Panc1 (cell line): ENCODE data around the gene FIP1L1. TPM values are rescaled to one million over a fixed set of nuclear protein-coding genes. Genes with fewer than 3 reads are reported as not detected.

Experiments
- ATAC-seq: fragments of 200-7000 bp; cut with Tn5 transposase; 2 replicates; pipeline ENCODE4 v1.9.1; 2020; ENCODE audit warnings: mild to moderate bottlenecking, moderate library complexity
- BruUV-seq: library from RNA; stranded (reverse); fragments of 400-500 nt; replicated peaks from 2 replicates; lab custom pipeline; 2021; lab: Mats Ljungman, UMichigan
- CTCF ChIA-PET: fragments of 300-600 bp; sonication (Branson Sonifier 250); formaldehyde crosslinking; loops from one replicate; lab custom pipeline; 2022; ENCODE audit warnings: antibody characterized with exemption; lab: Charles Lee
- POLR2A ChIA-PET: fragments of 300-600 bp; sonication (Branson Sonifier 250); formaldehyde crosslinking; loops from one replicate; lab custom pipeline; 2022; ENCODE audit warnings: antibody characterized with exemption; lab: Charles Lee
- DNase-seq: peaks from one replicate; pipeline ENCODE4 v3.0.0-alpha.2; 2010; ENCODE audit warnings: low read depth, low spot score
- H3K27ac ChIP-seq: 2 replicates; pipeline ENCODE4 v1.5.1; 2011; ENCODE audit warnings: mild to moderate bottlenecking, low read length, inconsistent platforms
- H3K27me3 ChIP-seq: fragments of 200-500 bp; sonication (Bioruptor generic); 2 replicates; pipeline ENCODE4 v1.6.0; 2014; ENCODE audit warnings: low read length, inconsistent platforms; ENCODE audit not compliant: control insufficient read depth, insufficient read depth
- H3K36me3 ChIP-seq: fragments of 200-500 bp; sonication (Bioruptor generic); 2 replicates; pipeline ENCODE4 v1.5.1; 2014; ENCODE audit warnings: inconsistent platforms, mild to moderate bottlenecking, low read length, moderate library complexity; ENCODE audit not compliant: control insufficient read depth, insufficient read depth
- H3K4me1 ChIP-seq: 2 replicates; pipeline ENCODE4 v1.5.1; 2011; ENCODE audit warnings: inconsistent platforms, mild to moderate bottlenecking, low read length, moderate library complexity; ENCODE audit not compliant: control insufficient read depth, insufficient read depth
- H3K4me3 ChIP-seq, 2 experiments: 2 replicates each; pipeline ENCODE4 v1.5.1; 2011 to 2012; ENCODE audit warnings: low read depth in 2 of 2, low read length in 2 of 2, mild to moderate bottlenecking in 2 of 2, inconsistent platforms in 1 of 2, moderate library complexity in 1 of 2
- H3K9me3 ChIP-seq: fragments of 200-500 bp; sonication (Bioruptor generic); 2 replicates; pipeline ENCODE4 v1.5.1; 2014; ENCODE audit warnings: low read depth, mild to moderate bottlenecking, inconsistent platforms, low read length, moderate library complexity; ENCODE audit not compliant: control insufficient read depth, insufficient read depth
- POLR2AphosphoS5 ChIP-seq: IDR thresholded peaks from 2 replicates; pipeline ENCODE4 v1.6.1; 2012; ENCODE audit warnings: mild to moderate bottlenecking, low read depth, low read length, moderate library complexity
- SIN3A ChIP-seq: IDR thresholded peaks from 2 replicates; pipeline ENCODE4 v1.6.1; 2012; ENCODE audit warnings: low read depth, mild to moderate bottlenecking, low read length, moderate library complexity, borderline replicate concordance; ENCODE audit not compliant: insufficient read depth
- TCF7L2 ChIP-seq: IDR thresholded peaks from 2 replicates; pipeline ENCODE4 v1.6.1; 2011; ENCODE audit warnings: mild to moderate bottlenecking, low read depth, low read length, inconsistent platforms
- in situ Hi-C: cut with HindIII; loops from 2 replicates; pipeline ENCODE4 v1.10.0; 2016; ENCODE audit warnings: low sequenced_read_pairs, low pct_unique_long_range_greater_than_20kb
- intact Hi-C: fragments of 100-400 bp; cut with micrococcal nuclease; formaldehyde crosslinking; loops from one replicate; pipeline ENCODE4 v1.10.0; 2022; ENCODE audit not compliant: unreplicated experiment
- total RNA-seq: library from RNA; stranded (reverse); gene quantifications from one replicate; pipeline ENCODE4 v1.2.1, GENCODE V29; 2021; ENCODE audit not compliant: unreplicated experiment
- TF ChIP-seq, protein P1 (sequence below), 2 experiments: IDR thresholded peaks; 2 replicates each; pipeline ENCODE4 v1.6.1; 2011 to 2012; ENCODE audit warnings: low read depth in 2 of 2, control low read depth in 1 of 2, low read length in 1 of 2, mild to moderate bottlenecking in 1 of 2, moderate library complexity in 1 of 2; ENCODE audit not compliant: insufficient read depth in 1 of 2
- TF ChIP-seq, protein P2 (sequence below): fragments of 450-650 bp; IDR thresholded peaks from 2 replicates; pipeline ENCODE4 v1.5.1; 2017; ENCODE audit warnings: mild to moderate bottlenecking

FIP1L1 gene
- total RNA-seq, 1 experiment from 2014 or later: 35.5 TPM

DNA sequence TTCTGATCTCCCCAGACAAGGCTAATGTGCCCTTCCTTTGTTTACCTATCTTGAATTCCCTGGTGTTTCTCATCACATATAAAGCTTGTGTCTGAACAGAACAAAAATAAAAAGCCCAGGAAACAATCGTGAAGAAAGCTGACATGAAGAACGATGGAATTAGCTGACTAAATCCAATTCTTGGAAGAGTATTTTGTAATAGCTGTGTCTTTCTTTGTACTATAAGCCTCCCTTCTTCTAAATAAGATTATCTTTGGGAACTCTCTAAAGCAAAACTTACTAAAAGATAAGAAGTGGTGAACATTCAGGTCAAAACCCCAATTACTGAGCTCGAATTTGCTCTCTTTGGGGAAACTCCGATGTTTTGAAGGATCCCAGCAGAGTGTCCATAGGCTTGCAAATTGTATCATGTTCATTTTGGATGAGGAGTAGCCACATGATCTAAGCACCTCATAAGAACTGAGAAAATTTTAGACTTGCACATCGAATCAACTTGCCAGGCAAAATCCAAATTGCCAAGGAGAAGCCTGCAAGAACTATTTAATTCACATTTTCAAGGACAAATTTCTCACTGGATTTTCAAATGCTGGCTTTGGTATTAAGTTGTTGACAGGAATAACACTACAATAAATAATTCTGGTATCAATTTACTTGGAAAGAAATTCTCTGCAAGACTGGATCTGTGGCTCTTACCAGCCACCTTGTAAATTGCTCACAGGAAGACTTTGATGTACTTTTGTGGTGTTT is 107.6 kb downstream of the FIP1L1 start:
- CTCF ChIA-PET: no interaction called here
- no peaks in the 10 kb centered on the region for H3K9me3 ChIP-seq
- no peak overlapping the region for H3K27ac ChIP-seq
- no peaks in the 10 kb centered on the region for H3K27me3 ChIP-seq
- H3K36me3 ChIP-seq: no peaks in the 10 kb centered on the region
- POLR2A ChIA-PET: no interaction called here
- TF ChIP-seq, protein P1, sequence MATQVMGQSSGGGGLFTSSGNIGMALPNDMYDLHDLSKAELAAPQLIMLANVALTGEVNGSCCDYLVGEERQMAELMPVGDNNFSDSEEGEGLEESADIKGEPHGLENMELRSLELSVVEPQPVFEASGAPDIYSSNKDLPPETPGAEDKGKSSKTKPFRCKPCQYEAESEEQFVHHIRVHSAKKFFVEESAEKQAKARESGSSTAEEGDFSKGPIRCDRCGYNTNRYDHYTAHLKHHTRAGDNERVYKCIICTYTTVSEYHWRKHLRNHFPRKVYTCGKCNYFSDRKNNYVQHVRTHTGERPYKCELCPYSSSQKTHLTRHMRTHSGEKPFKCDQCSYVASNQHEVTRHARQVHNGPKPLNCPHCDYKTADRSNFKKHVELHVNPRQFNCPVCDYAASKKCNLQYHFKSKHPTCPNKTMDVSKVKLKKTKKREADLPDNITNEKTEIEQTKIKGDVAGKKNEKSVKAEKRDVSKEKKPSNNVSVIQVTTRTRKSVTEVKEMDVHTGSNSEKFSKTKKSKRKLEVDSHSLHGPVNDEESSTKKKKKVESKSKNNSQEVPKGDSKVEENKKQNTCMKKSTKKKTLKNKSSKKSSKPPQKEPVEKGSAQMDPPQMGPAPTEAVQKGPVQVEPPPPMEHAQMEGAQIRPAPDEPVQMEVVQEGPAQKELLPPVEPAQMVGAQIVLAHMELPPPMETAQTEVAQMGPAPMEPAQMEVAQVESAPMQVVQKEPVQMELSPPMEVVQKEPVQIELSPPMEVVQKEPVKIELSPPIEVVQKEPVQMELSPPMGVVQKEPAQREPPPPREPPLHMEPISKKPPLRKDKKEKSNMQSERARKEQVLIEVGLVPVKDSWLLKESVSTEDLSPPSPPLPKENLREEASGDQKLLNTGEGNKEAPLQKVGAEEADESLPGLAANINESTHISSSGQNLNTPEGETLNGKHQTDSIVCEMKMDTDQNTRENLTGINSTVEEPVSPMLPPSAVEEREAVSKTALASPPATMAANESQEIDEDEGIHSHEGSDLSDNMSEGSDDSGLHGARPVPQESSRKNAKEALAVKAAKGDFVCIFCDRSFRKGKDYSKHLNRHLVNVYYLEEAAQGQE (IDR thresholded peaks at IDR 0.05; ENCODE audit: insufficient read depth in 1 of 2, low read depth in 2 of 2, low read length in 1 of 2): no peak
- no peak for TF ChIP-seq POLR2AphosphoS5
- no peak for TF ChIP-seq SIN3A
- TF ChIP-seq, protein P2, sequence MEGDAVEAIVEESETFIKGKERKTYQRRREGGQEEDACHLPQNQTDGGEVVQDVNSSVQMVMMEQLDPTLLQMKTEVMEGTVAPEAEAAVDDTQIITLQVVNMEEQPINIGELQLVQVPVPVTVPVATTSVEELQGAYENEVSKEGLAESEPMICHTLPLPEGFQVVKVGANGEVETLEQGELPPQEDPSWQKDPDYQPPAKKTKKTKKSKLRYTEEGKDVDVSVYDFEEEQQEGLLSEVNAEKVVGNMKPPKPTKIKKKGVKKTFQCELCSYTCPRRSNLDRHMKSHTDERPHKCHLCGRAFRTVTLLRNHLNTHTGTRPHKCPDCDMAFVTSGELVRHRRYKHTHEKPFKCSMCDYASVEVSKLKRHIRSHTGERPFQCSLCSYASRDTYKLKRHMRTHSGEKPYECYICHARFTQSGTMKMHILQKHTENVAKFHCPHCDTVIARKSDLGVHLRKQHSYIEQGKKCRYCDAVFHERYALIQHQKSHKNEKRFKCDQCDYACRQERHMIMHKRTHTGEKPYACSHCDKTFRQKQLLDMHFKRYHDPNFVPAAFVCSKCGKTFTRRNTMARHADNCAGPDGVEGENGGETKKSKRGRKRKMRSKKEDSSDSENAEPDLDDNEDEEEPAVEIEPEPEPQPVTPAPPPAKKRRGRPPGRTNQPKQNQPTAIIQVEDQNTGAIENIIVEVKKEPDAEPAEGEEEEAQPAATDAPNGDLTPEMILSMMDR: no peak
- no peak for TF ChIP-seq TCF7L2
- no peak for ATAC-seq
- intact Hi-C loops: loop anchor here (10.0 kb wide), 1 partner anchor 470 kb away; no protein-coding TSS in a partner anchor
- no peaks in the 10 kb centered on the region for H3K4me1 ChIP-seq
- DNase-seq: no peak
- H3K4me3 ChIP-seq: no peak overlapping the region
- no TSS peak for BruUV-seq
- in situ Hi-C loops: no loop called here

DNA sequence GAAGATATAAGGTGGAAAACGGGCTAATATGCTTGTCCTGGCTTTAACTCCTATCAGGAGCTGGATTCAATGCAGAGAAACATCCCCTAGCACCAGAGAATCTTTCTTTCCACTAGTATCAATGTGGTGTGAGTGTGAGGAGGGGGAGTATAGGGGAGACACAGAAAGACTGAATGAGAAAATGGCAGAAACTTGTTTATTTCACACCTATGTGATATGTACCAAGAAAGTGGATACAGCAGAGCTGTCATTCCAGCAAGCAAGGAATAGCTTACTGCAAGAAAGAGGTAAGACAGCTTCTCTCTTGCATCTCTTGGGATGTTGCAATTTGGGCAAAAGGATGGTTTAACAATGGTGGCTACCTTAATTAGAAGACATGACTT is 108.2 kb downstream of the FIP1L1 start:
- no peak for DNase-seq
- in situ Hi-C loops (no loop called here), intact Hi-C loops (loop anchor here (10.0 kb wide), 1 partner anchor 471 kb away; no protein-coding TSS in a partner anchor)
- Histone ChIP-seq H3K36me3 (no peaks in the 10 kb centered on the region), H3K9me3 (no peaks in the 10 kb centered on the region), H3K27ac (no peak overlapping the region), H3K4me3 (no peak overlapping the region), H3K4me1 (no peaks in the 10 kb centered on the region), H3K27me3 (no peaks in the 10 kb centered on the region)
- TF ChIP-seq TCF7L2 (no peak), SIN3A (no peak), POLR2AphosphoS5 (no peak)
- TF ChIP-seq, protein P1 (IDR thresholded peaks at IDR 0.05; ENCODE audit: insufficient read depth in 1 of 2, low read depth in 2 of 2, low read length in 1 of 2): no peak
- TF ChIP-seq, protein P2: no peak
- POLR2A ChIA-PET: no interaction called here
- CTCF ChIA-PET: no interaction called here
- ATAC-seq: no peak
- no TSS peak for BruUV-seq
